HepG2 (cell line): ENCODE results near the gene IL17C. TPM values are rescaled to one million over a fixed set of nuclear protein-coding genes. Genes with fewer than 3 reads are reported as not detected.
A peak's percentile ranks its signal among the peaks of the same experiment; 100 is the strongest.

Source experiments
- ASH2L ChIP-seq: fragments of 300-600, 200-600 bp; sonication (generic); IDR thresholded peaks from 2 replicates; pipeline ENCODE4 v1.7.0; 2017; ENCODE audit warnings: low read depth, mild to moderate bottlenecking, moderate library complexity, mixed read lengths, low read length; ENCODE audit not compliant: insufficient read length
- FOXK1 ChIP-seq: sonication (generic); formaldehyde crosslinking; IDR thresholded peaks from 2 replicates; pipeline ENCODE4 v1.4.0; 2020; ENCODE audit warnings: low read depth, missing genetic modification reagents, borderline replicate concordance
- HDAC6 ChIP-seq: fragments of 200-600 bp; sonication (generic); IDR thresholded peaks from 2 replicates; pipeline ENCODE4 v1.7.0; 2017; ENCODE audit warnings: mild to moderate bottlenecking, antibody characterized with exemption, low read length, low read depth
- HIVEP1 ChIP-seq: sonication (generic); formaldehyde crosslinking; IDR thresholded peaks from 2 replicates; pipeline ENCODE4 v1.4.0; 2020; ENCODE audit warnings: mild to moderate bottlenecking, missing genetic modification reagents
- HNF4G ChIP-seq, 2 experiments: sonication (generic) in 1 of 2; formaldehyde crosslinking in 1 of 2; IDR thresholded peaks; 2 replicates each; pipeline versions ENCODE4 v1.4.0 to v1.6.1; 2011 to 2020; ENCODE audit warnings: borderline replicate concordance in 2 of 2, low read depth in 2 of 2, mild to moderate bottlenecking in 2 of 2, low read length in 1 of 2, missing genetic modification reagents in 1 of 2, moderate library complexity in 1 of 2
- HOXA3 ChIP-seq: sonication (generic); formaldehyde crosslinking; IDR thresholded peaks from 2 replicates; pipeline ENCODE4 v1.5.0; 2020; ENCODE audit warnings: missing genetic modification reagents
- ISX ChIP-seq: sonication (generic); formaldehyde crosslinking; conservative IDR thresholded peaks from 2 replicates; pipeline ENCODE4 v1.5.0; 2020; ENCODE audit warnings: missing genetic modification reagents
- KDM3A ChIP-seq: IDR thresholded peaks from 2 replicates; pipeline ENCODE4 v1.6.1; 2018; ENCODE audit warnings: low read depth, missing compliant biosample characterization
- MBD4 ChIP-seq: IDR thresholded peaks from 2 replicates; pipeline ENCODE4 v1.6.1; 2012; ENCODE audit warnings: low read length, inconsistent platforms, borderline replicate concordance
- MEIS1 ChIP-seq: sonication (generic); formaldehyde crosslinking; IDR thresholded peaks from 2 replicates; pipeline ENCODE4 v1.9.0; 2021; ENCODE audit warnings: mild to moderate bottlenecking, missing genetic modification reagents, moderate library complexity, borderline replicate concordance
- MNT ChIP-seq: fragments of 450-650 bp; IDR thresholded peaks from 2 replicates; pipeline ENCODE4 v1.6.1; 2016
- PLRG1 ChIP-seq: fragments of 450-650 bp; conservative IDR thresholded peaks from 2 replicates; pipeline ENCODE4 v1.6.1; 2016
- POLR2AphosphoS2 ChIP-seq: IDR thresholded peaks from 2 replicates; pipeline ENCODE4 v1.6.1; 2011; ENCODE audit warnings: low read depth, low read length, improper control_type of control experiment
- RBM39 ChIP-seq: fragments of 200-400 bp; formaldehyde crosslinking; IDR thresholded peaks from one replicate; pipeline ENCODE4 v1.6.1; 2018; ENCODE audit warnings: antibody characterized with exemption, mild to moderate bottlenecking, low read depth, low read length; ENCODE audit not compliant: poor library complexity, severe bottlenecking
- RCOR2 ChIP-seq: IDR thresholded peaks from 2 replicates; pipeline ENCODE4 v1.6.1; 2016; ENCODE audit warnings: missing biosample characterization, missing genetic modification reagents
- SSRP1 ChIP-seq: IDR thresholded peaks from 2 replicates; pipeline ENCODE4 v1.6.1; 2016; ENCODE audit warnings: control low read depth
- THYN1 ChIP-seq: sonication (generic); formaldehyde crosslinking; IDR thresholded peaks from 2 replicates; pipeline ENCODE4 v1.8.1; 2023; ENCODE audit warnings: low read depth, mild to moderate bottlenecking, moderate library complexity, missing genetic modification reagents, borderline replicate concordance
- ZBTB26 ChIP-seq: IDR thresholded peaks from 2 replicates; pipeline ENCODE4 v1.6.1; 2016; ENCODE audit warnings: missing compliant biosample characterization, missing genetic modification reagents, borderline replicate concordance
- ZBTB33 ChIP-seq: sonication (generic); formaldehyde crosslinking; IDR thresholded peaks from 2 replicates; pipeline ENCODE4 v1.4.0; 2020; ENCODE audit warnings: missing genetic modification reagents
- ZBTB38 ChIP-seq: sonication (generic); formaldehyde crosslinking; IDR thresholded peaks from 2 replicates; pipeline ENCODE4 v1.5.1; 2020; ENCODE audit warnings: mild to moderate bottlenecking, missing genetic modification reagents
- ZBTB42 ChIP-seq: sonication (generic); formaldehyde crosslinking; IDR thresholded peaks from 2 replicates; pipeline ENCODE4 v1.5.0; 2020; ENCODE audit warnings: mild to moderate bottlenecking, missing genetic modification reagents
- ZFP36 ChIP-seq: fragments of 150-350 bp; IDR thresholded peaks from 2 replicates; pipeline ENCODE4 v1.6.1; 2018; ENCODE audit warnings: borderline replicate concordance, low read length, low read depth; ENCODE audit not compliant: partially characterized antibody
- ZKSCAN5 ChIP-seq: sonication (generic); formaldehyde crosslinking; IDR thresholded peaks from 2 replicates; pipeline ENCODE4 v1.5.1; 2020; ENCODE audit warnings: mild to moderate bottlenecking, missing genetic modification reagents
- ZNF501 ChIP-seq: sonication (generic); formaldehyde crosslinking; IDR thresholded peaks from 2 replicates; pipeline ENCODE4 v1.5.1; 2020; ENCODE audit warnings: mild to moderate bottlenecking, moderate library complexity, missing genetic modification reagents
- ZNF768 ChIP-seq: sonication (generic); formaldehyde crosslinking; IDR thresholded peaks from 2 replicates; pipeline ENCODE4 v1.4.0; 2020; ENCODE audit warnings: missing genetic modification reagents
- ZNF839 ChIP-seq: sonication (generic); formaldehyde crosslinking; IDR thresholded peaks from 2 replicates; pipeline ENCODE4 v1.4.0; 2020; ENCODE audit warnings: missing genetic modification reagents, mild to moderate bottlenecking, borderline replicate concordance
- polyA plus RNA-seq, 8 experiments: library from polyadenylated mRNA; depleted of rRNA in 3 of 8; stranded (reverse) in 7 of 8; unstranded in 1 of 8; fragments of >200 nt; fragmentation: Illumina TruSeq in 4 of 8; extraction: Trizol in 4 of 8; gene quantifications; 2 replicates each; pipeline versions ENCODE4 v1.2.1 to v1.2.3, GENCODE V29; 2011 to 2016; ENCODE audit warnings: low read depth in 4 of 8, missing spikeins in 1 of 8, mixed read lengths in 1 of 8; ENCODE audit not compliant: insufficient read depth in 1 of 8
- total RNA-seq, 5 experiments: library from RNA; depleted of rRNA; stranded (reverse); fragments of >200 nt; fragmentation: Illumina TruSeq; extraction: Trizol; gene quantifications; 2 replicates each; pipeline ENCODE4 v1.2.3, GENCODE V29; 2016; ENCODE audit warnings: low read depth in 1 of 5

IL17C gene
- total and polyA plus RNA-seq, 2 of the 13 experiments (the other 11 are each of a cell fraction or from before 2014, with no cell fraction given): not detected

- TF ChIP-seq HIVEP1 (CRISPR knock-in tag) (no peak), KDM3A (no peak), PLRG1 (no peak), POLR2AphosphoS2 (no peak), ZBTB26 (CRISPR knock-in tag) (no peak), ZBTB38 (CRISPR knock-in tag) (no peak), MNT (no peak), FOXK1 (CRISPR knock-in tag) (no peak), ZBTB33 (CRISPR knock-in tag) (no peak; the same call in 1 of the 2 replicates), RCOR2 (CRISPR knock-in tag) (no peak), ZFP36 (peak; percentile 43), SSRP1 (no peak), ZBTB42 (no peak), THYN1 (CRISPR knock-in tag) (no peak), ISX (CRISPR knock-in tag) (no peak), MEIS1 (CRISPR knock-in tag) (no peak), HNF4G (IDR thresholded peaks at IDR 0.05; ENCODE audit: borderline replicate concordance, low read depth, low read length) (no peak), HNF4G (CRISPR knock-in tag; IDR thresholded peaks at IDR 0.05; ENCODE audit: borderline replicate concordance, low read depth) (no peak), ZKSCAN5 (CRISPR knock-in tag) (no peak), ZNF501 (CRISPR knock-in tag) (no peak), ASH2L (no peak), RBM39 (no peak), HOXA3 (CRISPR knock-in tag) (no peak), ZNF839 (no peak), MBD4 (no peak), ZNF768 (CRISPR knock-in tag) (peak; percentile 84; the same call in 1 of the 2 replicates), HDAC6 (no peak)
Measured at GRCh38 chr16:88638323-88639230, at the start of gene IL17C (continued).
